IMR-90 (cell line): Measurements from ENCODE around the gene SMC1B. TPM values are rescaled to one million over a fixed set of nuclear protein-coding genes. Genes with fewer than 3 reads are reported as not detected.

Experiments
- ATAC-seq: fragments of 200-7000 bp; cut with Tn5 transposase; 2 replicates; pipeline ENCODE4 v1.9.1; 2020; ENCODE audit warnings: low read depth, mild to moderate bottlenecking, moderate library complexity
- BruUV-seq: library from RNA; stranded (reverse); fragments of 400-500 nt; replicated peaks from 2 replicates; lab custom pipeline; 2021; lab: Mats Ljungman, UMichigan
- CTCF ChIA-PET: fragments of 300-600 bp; formaldehyde crosslinking; extraction: SDS; loops from one replicate; lab custom pipeline; 2021; ENCODE audit warnings: antibody characterized with exemption; lab: Yijun Ruan, JAX
- POLR2A ChIA-PET: fragments of 300-600 bp; sonication (Branson Sonifier 250); formaldehyde crosslinking; loops from one replicate; lab custom pipeline; 2022; ENCODE audit warnings: antibody characterized with exemption; ENCODE audit not compliant: unreplicated experiment; lab: Charles Lee
- DNase-seq: peaks from one replicate; pipeline ENCODE4 v3.0.0; 2013
- H2AFZ ChIP-seq: replicated peaks from 2 replicates; pipeline ENCODE3; 2013; ENCODE audit warnings: low read length, mild to moderate bottlenecking; ENCODE audit not compliant: poor library complexity
- H2AK5ac ChIP-seq: 2 replicates; pipeline ENCODE4 v1.6.1; 2013; ENCODE audit warnings: low read depth, low read length, inconsistent platforms
- H2AK9ac ChIP-seq: replicated peaks from 2 replicates; pipeline ENCODE3; 2013; ENCODE audit warnings: mild to moderate bottlenecking, low read depth, low read length, moderate library complexity; ENCODE audit not compliant: poor library complexity
- H2BK120ac ChIP-seq: 2 replicates; pipeline ENCODE4 v1.6.1; 2013; ENCODE audit warnings: low read depth, low read length, inconsistent platforms
- H2BK15ac ChIP-seq: 3 replicates; pipeline ENCODE4 v1.6.1; 2013; ENCODE audit warnings: low read depth, low read length, inconsistent platforms
- H2BK20ac ChIP-seq: 2 replicates; pipeline ENCODE4 v1.6.1; 2013; ENCODE audit warnings: low read depth, mild to moderate bottlenecking, inconsistent platforms, low read length, moderate library complexity
- H2BK5ac ChIP-seq: 2 replicates; pipeline ENCODE4 v1.6.1; 2013; ENCODE audit warnings: mild to moderate bottlenecking, low read depth, low read length, inconsistent platforms; ENCODE audit not compliant: poor library complexity, severe bottlenecking
- H3K14ac ChIP-seq: replicated peaks from 2 replicates; pipeline ENCODE4 v1.6.1; 2013; ENCODE audit warnings: low read depth, low read length, inconsistent platforms
- H3K18ac ChIP-seq: 2 replicates; pipeline ENCODE4 v1.6.1; 2013; ENCODE audit warnings: low read depth, low read length, control low read depth
- H3K23ac ChIP-seq: 2 replicates; pipeline ENCODE4 v1.6.1; 2013; ENCODE audit warnings: low read depth, low read length, inconsistent platforms
- H3K27ac ChIP-seq: 2 replicates; pipeline ENCODE4 v1.5.1; 2013; ENCODE audit warnings: mild to moderate bottlenecking, control low read depth, low read length; ENCODE audit not compliant: insufficient read depth
- H3K27me3 ChIP-seq: 2 replicates; pipeline ENCODE4 v1.6.1; 2013; ENCODE audit warnings: low read length; ENCODE audit not compliant: control insufficient read depth, insufficient read depth
- H3K36me3 ChIP-seq: 2 replicates; pipeline ENCODE4 v1.6.1; 2013; ENCODE audit warnings: low read length, mixed read lengths; ENCODE audit not compliant: control insufficient read depth, insufficient read depth
- H3K4ac ChIP-seq: 2 replicates; pipeline ENCODE4 v1.6.1; 2013; ENCODE audit warnings: low read depth, low read length, inconsistent platforms
- H3K4me1 ChIP-seq: 2 replicates; pipeline ENCODE4 v1.6.1; 2013; ENCODE audit warnings: low read length, mixed read lengths; ENCODE audit not compliant: control insufficient read depth, insufficient read depth
- H3K4me2 ChIP-seq: 2 replicates; pipeline ENCODE4 v1.6.1; 2013; ENCODE audit warnings: low read depth, mild to moderate bottlenecking, control low read depth, low read length, moderate library complexity
- H3K4me3 ChIP-seq: 2 replicates; pipeline ENCODE4 v1.5.1; 2013; ENCODE audit warnings: low read depth, mild to moderate bottlenecking, control low read depth, low read length, moderate library complexity; ENCODE audit not compliant: insufficient read depth
- H3K56ac ChIP-seq: 2 replicates; pipeline ENCODE4 v1.6.1; 2013; ENCODE audit warnings: low read length, inconsistent platforms; ENCODE audit not compliant: insufficient read depth; ENCODE audit errors: extremely low read depth
- H3K79me1 ChIP-seq, 2 experiments: 2 replicates each; pipeline ENCODE4 v1.6.1; 2013; ENCODE audit warnings: low read length in 2 of 2, inconsistent platforms in 1 of 2, low read depth in 1 of 2
- H3K9ac ChIP-seq: 2 replicates; pipeline ENCODE4 v1.6.1; 2013; ENCODE audit warnings: low read depth, low read length, control low read depth
- H3K9me1 ChIP-seq: 2 replicates; pipeline ENCODE4 v1.6.1; 2013; ENCODE audit warnings: low read length, inconsistent platforms; ENCODE audit not compliant: insufficient read depth
- H3K9me3 ChIP-seq: 2 replicates; pipeline ENCODE4 v1.6.1; 2013; ENCODE audit warnings: low read length; ENCODE audit not compliant: control insufficient read depth, insufficient read depth
- H4K20me1 ChIP-seq: 2 replicates; pipeline ENCODE4 v1.6.1; 2013; ENCODE audit warnings: low read length, inconsistent platforms; ENCODE audit not compliant: insufficient read depth
- H4K5ac ChIP-seq: 2 replicates; pipeline ENCODE4 v1.6.1; 2013; ENCODE audit warnings: mild to moderate bottlenecking, low read depth, low read length, control low read depth
- H4K8ac ChIP-seq, 2 experiments: 2 replicates each; pipeline ENCODE4 v1.6.1; 2013; ENCODE audit warnings: low read depth in 2 of 2, low read length in 2 of 2, control low read depth in 1 of 2, inconsistent platforms in 1 of 2
- H4K91ac ChIP-seq: 2 replicates; pipeline ENCODE4 v1.6.1; 2013; ENCODE audit warnings: low read depth, low read length, inconsistent platforms; ENCODE audit not compliant: insufficient read depth
- BHLHE40 ChIP-seq: fragments of 150-350 bp; IDR thresholded peaks from 2 replicates; pipeline ENCODE4 v1.6.1; 2016; ENCODE audit warnings: mild to moderate bottlenecking, low read depth, low read length
- CEBPB ChIP-seq: IDR thresholded peaks from 2 replicates; pipeline ENCODE4 v1.6.1; 2012; ENCODE audit warnings: low read depth, low read length, improper control_type of control experiment
- CHD1 ChIP-seq: IDR thresholded peaks from 2 replicates; pipeline ENCODE4 v1.6.1; 2012; ENCODE audit warnings: low read depth, low read length, improper control_type of control experiment
- FOS ChIP-seq: fragments of 150-350 bp; IDR thresholded peaks from 2 replicates; pipeline ENCODE4 v1.6.1; 2016; ENCODE audit warnings: low read depth, low read length
- MAFK ChIP-seq: IDR thresholded peaks from 2 replicates; pipeline ENCODE4 v1.6.1; 2012; ENCODE audit warnings: low read depth, low read length, improper control_type of control experiment
- MAZ ChIP-seq: IDR thresholded peaks from 2 replicates; pipeline ENCODE4 v1.6.1; 2012; ENCODE audit warnings: low read depth, mild to moderate bottlenecking, low read length, improper control_type of control experiment, moderate library complexity, borderline replicate concordance
- MXI1 ChIP-seq: IDR thresholded peaks from 2 replicates; pipeline ENCODE4 v1.6.1; 2012; ENCODE audit warnings: low read depth, mild to moderate bottlenecking, low read length, moderate library complexity, borderline replicate concordance
- NFE2L2 ChIP-seq: fragments of 150-350 bp; IDR thresholded peaks from 2 replicates; pipeline ENCODE4 v1.6.1; 2016; ENCODE audit warnings: low read depth, mild to moderate bottlenecking, low read length
- POLR2A ChIP-seq: IDR thresholded peaks from 2 replicates; pipeline ENCODE4 v1.6.1; 2012; ENCODE audit warnings: mild to moderate bottlenecking, low read depth, low read length
- RAD21 ChIP-seq: IDR thresholded peaks from 2 replicates; pipeline ENCODE4 v1.6.1; 2012; ENCODE audit warnings: low read length, improper control_type of control experiment
- RCOR1 ChIP-seq: IDR thresholded peaks from 2 replicates; pipeline ENCODE4 v1.6.1; 2012; ENCODE audit warnings: mild to moderate bottlenecking, low read length, improper control_type of control experiment; ENCODE audit not compliant: insufficient replicate concordance
- RFX5 ChIP-seq: IDR thresholded peaks from 2 replicates; pipeline ENCODE4 v1.8.0; 2012; ENCODE audit warnings: low read depth, mild to moderate bottlenecking, low read length, moderate library complexity
- SMC3 ChIP-seq: fragments of 150-350 bp; IDR thresholded peaks from 2 replicates; pipeline ENCODE4 v1.6.1; 2016; ENCODE audit warnings: low read depth, mild to moderate bottlenecking, antibody characterized with exemption, low read length, moderate library complexity
- USF2 ChIP-seq: fragments of 150-350 bp; IDR thresholded peaks from 2 replicates; pipeline ENCODE4 v1.6.1; 2017; ENCODE audit warnings: mild to moderate bottlenecking, antibody characterized with exemption, low read length, low read depth
- WGBS, 2 experiments: methylation state at CpG; one replicate each; pipeline versions ENCODE4 v1.1.5 to v1.1.7; 2013; ENCODE audit warnings: missing lambda C conversion rate in 2 of 2; ENCODE audit not compliant: insufficient read length in 1 of 2; ENCODE audit errors: extremely low coverage in 2 of 2; 5-methylcytosine and 5-hydroxymethylcytosine counted together
- dilution Hi-C: fragments of 300-500 bp; cut with HindIII; formaldehyde crosslinking; loops from one replicate; pipeline ENCODE4 v1.14.3; 2018; ENCODE audit warnings: low sequenced_read_pairs; ENCODE audit not compliant: unreplicated experiment
- in situ Hi-C: fragments of 300-500 bp; cut with MboI; formaldehyde crosslinking; loops from 3 replicates; pipeline ENCODE4 v1.14.3; 2019; ENCODE audit warnings: low sequenced_read_pairs, inconsistent platforms, mixed read lengths
- intact Hi-C: fragments of 100-400 bp; cut with micrococcal nuclease; formaldehyde crosslinking; loops from 2 replicates; pipeline ENCODE4 v1.10.0; 2022
- polyA plus RNA-seq, 3 experiments: library from polyadenylated mRNA; depleted of rRNA; stranded (reverse); fragments of >200 nt; gene quantifications; 2 replicates each; pipeline ENCODE4 v1.2.3, GENCODE V29; 2012; ENCODE audit warnings: low replicate concordance in 1 of 3
- total RNA-seq: library from RNA; depleted of rRNA; stranded (reverse); fragments of >200 nt; gene quantifications from 2 replicates; pipeline ENCODE4 v1.2.3, GENCODE V29; 2012
- TF ChIP-seq, protein P1 (sequence below): fragments of 150-350 bp; IDR thresholded peaks from 2 replicates; pipeline ENCODE4 v1.6.1; 2016; ENCODE audit warnings: low read depth, mild to moderate bottlenecking, low read length, moderate library complexity, borderline replicate concordance
- TF ChIP-seq, protein P2 (sequence below): conservative IDR thresholded peaks from 2 replicates; pipeline ENCODE4 v1.5.1; 2012; ENCODE audit warnings: mild to moderate bottlenecking, low read depth, low read length, improper control_type of control experiment

SMC1B gene
- total and polyA plus RNA-seq, 2 of the 4 experiments (the other 2 are of a cell fraction), result not detected

- H2BK120ac ChIP-seq, result no peak overlapping the region
- TF ChIP-seq MAFK, result no peak
- TF ChIP-seq, protein P1, sequence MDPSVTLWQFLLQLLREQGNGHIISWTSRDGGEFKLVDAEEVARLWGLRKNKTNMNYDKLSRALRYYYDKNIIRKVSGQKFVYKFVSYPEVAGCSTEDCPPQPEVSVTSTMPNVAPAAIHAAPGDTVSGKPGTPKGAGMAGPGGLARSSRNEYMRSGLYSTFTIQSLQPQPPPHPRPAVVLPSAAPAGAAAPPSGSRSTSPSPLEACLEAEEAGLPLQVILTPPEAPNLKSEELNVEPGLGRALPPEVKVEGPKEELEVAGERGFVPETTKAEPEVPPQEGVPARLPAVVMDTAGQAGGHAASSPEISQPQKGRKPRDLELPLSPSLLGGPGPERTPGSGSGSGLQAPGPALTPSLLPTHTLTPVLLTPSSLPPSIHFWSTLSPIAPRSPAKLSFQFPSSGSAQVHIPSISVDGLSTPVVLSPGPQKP, result no peak
- TF ChIP-seq BHLHE40, result no peak
- TF ChIP-seq POLR2A, result no peak
- TF ChIP-seq USF2, result no peak
- no peak for TF ChIP-seq RCOR1
- no peak for TF ChIP-seq MXI1
- TF ChIP-seq NFE2L2, result no peak
- TF ChIP-seq FOS, result no peak
- no peak for TF ChIP-seq CHD1
- TF ChIP-seq CEBPB, result no peak
- no peak for TF ChIP-seq MAZ
- TF ChIP-seq SMC3, result no peak
- TF ChIP-seq RFX5, result no peak
- TF ChIP-seq, protein P2, sequence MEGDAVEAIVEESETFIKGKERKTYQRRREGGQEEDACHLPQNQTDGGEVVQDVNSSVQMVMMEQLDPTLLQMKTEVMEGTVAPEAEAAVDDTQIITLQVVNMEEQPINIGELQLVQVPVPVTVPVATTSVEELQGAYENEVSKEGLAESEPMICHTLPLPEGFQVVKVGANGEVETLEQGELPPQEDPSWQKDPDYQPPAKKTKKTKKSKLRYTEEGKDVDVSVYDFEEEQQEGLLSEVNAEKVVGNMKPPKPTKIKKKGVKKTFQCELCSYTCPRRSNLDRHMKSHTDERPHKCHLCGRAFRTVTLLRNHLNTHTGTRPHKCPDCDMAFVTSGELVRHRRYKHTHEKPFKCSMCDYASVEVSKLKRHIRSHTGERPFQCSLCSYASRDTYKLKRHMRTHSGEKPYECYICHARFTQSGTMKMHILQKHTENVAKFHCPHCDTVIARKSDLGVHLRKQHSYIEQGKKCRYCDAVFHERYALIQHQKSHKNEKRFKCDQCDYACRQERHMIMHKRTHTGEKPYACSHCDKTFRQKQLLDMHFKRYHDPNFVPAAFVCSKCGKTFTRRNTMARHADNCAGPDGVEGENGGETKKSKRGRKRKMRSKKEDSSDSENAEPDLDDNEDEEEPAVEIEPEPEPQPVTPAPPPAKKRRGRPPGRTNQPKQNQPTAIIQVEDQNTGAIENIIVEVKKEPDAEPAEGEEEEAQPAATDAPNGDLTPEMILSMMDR, result no peak
- no peak for TF ChIP-seq RAD21
- H2AK5ac ChIP-seq, result no peak overlapping the region
- H3K4me3 ChIP-seq, result no peak overlapping the region
- no peak overlapping the region for H3K9ac ChIP-seq
- no peak overlapping the region for H3K4ac ChIP-seq
- no peaks in the 10 kb centered on the region for H3K9me3 ChIP-seq
- no peak overlapping the region for H3K56ac ChIP-seq
- H3K14ac ChIP-seq, result no peak overlapping the region
- POLR2A ChIA-PET, result no interaction called here
- H3K79me1 ChIP-seq, result peaks cover 21 to 52% of the 10 kb centered on the region in 2 experiments
- in situ Hi-C loops (no loop called here), intact Hi-C loops (no loop called here), dilution Hi-C loops (no loop called here)
- H3K4me2 ChIP-seq, result no peak overlapping the region
- H3K4me1 ChIP-seq, result peaks cover 10% of the 10 kb centered on the region
- no peak overlapping the region for H2AFZ ChIP-seq
- peaks cover 21% of the 10 kb centered on the region for H3K9me1 ChIP-seq
- H2BK15ac ChIP-seq, result no peak overlapping the region
- no peak overlapping the region for H3K27ac ChIP-seq
- H3K27me3 ChIP-seq, result no peaks in the 10 kb centered on the region
- H3K36me3 ChIP-seq, result peaks cover 41% of the 10 kb centered on the region
- no peak overlapping the region for H3K23ac ChIP-seq
- H4K5ac ChIP-seq, result no peak overlapping the region
- no TSS peak for BruUV-seq
- no peak overlapping the region for H3K18ac ChIP-seq
- CTCF ChIA-PET, result interaction anchor here (0.6 to 0.7 kb wide), 3 partner anchors 24 to 153 kb away, joined by 3 read pairs; no protein-coding TSS in a partner anchor
- H2AK9ac ChIP-seq, result no peak overlapping the region
- H4K20me1 ChIP-seq, result peaks cover 19% of the 10 kb centered on the region
- H2BK20ac ChIP-seq, result no peak overlapping the region
- no peak overlapping the region for H2BK5ac ChIP-seq
- no peak overlapping the region for H4K91ac ChIP-seq
- no peak for ATAC-seq
- DNase-seq, result no peak
- WGBS, 2 experiments, result 100% methylated on average over 4 of the region's 12 CpGs; no CpG with 5 or more reads in 1 of the 2 experiments
- H4K8ac ChIP-seq, result no peak overlapping the region
Observed at GRCh38 chr22:45324311-45324711, 89.1 kb downstream of the SMC1B start.
